Adrenal gland (tissue), 5 donors: ENCODE results near the gene MACROD2.

Experiments
- POLR2A ChIP-seq, 2 donors: fragments of 450-650 bp; IDR thresholded peaks; one replicate each; pipeline ENCODE4 v1.6.1; 2017; ENCODE audit warnings: antibody characterized with exemption in 2 of 2, mild to moderate bottlenecking in 2 of 2, moderate library complexity in 1 of 2
- TF ChIP-seq, protein P1 (sequence below), 6 experiments: fragments of 450-650 bp in 4 of 6; fragments of 200-600 bp in 2 of 6; sonication (generic) in 1 of 6; IDR thresholded peaks; 1 replicate in 5 of 6; 2 replicates in 1 of 6; pipeline versions ENCODE4 v1.5.1 to v1.8.0; 2016 to 2021; ENCODE audit warnings: antibody characterized with exemption in 6 of 6, mild to moderate bottlenecking in 2 of 6, moderate library complexity in 1 of 6
- donor health status: DM: no; HTN: no; CAD: no.

DNA sequence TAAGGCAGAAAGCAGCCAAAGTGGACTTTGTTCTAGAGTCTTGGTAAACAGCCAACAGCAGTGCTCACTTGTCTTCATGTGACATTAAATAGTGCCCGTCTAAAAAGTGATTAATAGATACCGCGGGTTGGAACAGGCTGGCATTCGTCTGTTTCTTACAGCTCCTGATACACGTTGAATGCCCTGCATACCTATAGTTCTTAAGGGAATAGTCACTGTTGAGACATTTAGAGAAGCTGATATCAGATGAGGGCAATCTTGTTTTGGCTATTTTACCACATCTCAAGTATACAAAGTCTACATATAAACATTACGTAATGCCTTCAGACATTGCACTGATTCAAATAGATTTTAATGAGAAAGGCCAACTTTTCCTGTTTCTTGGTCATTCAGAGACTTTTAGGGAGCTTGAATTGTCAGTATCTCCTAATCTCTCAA is 717.0 kb downstream of the MACROD2 start:
- no peak for TF ChIP-seq POLR2A (IDR thresholded peaks at IDR 0.05)
- TF ChIP-seq, protein P1, sequence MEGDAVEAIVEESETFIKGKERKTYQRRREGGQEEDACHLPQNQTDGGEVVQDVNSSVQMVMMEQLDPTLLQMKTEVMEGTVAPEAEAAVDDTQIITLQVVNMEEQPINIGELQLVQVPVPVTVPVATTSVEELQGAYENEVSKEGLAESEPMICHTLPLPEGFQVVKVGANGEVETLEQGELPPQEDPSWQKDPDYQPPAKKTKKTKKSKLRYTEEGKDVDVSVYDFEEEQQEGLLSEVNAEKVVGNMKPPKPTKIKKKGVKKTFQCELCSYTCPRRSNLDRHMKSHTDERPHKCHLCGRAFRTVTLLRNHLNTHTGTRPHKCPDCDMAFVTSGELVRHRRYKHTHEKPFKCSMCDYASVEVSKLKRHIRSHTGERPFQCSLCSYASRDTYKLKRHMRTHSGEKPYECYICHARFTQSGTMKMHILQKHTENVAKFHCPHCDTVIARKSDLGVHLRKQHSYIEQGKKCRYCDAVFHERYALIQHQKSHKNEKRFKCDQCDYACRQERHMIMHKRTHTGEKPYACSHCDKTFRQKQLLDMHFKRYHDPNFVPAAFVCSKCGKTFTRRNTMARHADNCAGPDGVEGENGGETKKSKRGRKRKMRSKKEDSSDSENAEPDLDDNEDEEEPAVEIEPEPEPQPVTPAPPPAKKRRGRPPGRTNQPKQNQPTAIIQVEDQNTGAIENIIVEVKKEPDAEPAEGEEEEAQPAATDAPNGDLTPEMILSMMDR (IDR thresholded peaks at IDR 0.05) = no peak
